ENCODE results near the gene OXSR1. TPM values are rescaled to one million over a fixed set of nuclear protein-coding genes. Genes with fewer than 3 reads are reported as not detected.

OXSR1 gene
- total and polyA plus RNA-seq, 2 of the 13 experiments (the other 11 are each of a cell fraction or from before 2014, with no cell fraction given): 27.4 to 32.6 TPM

- TF ChIP-seq PHF20 (CRISPR knock-in tag; IDR thresholded peaks at IDR 0.05) (no peak), SIX4 (CRISPR knock-in tag; IDR thresholded peaks at IDR 0.05) (no peak), GATAD2A (CRISPR knock-in tag; IDR thresholded peaks at IDR 0.05) (peak; percentile 47; the same call in 1 of the 2 replicates), MBD4 (IDR thresholded peaks at IDR 0.05; ENCODE audit: borderline replicate concordance, low read length) (no peak), ZNF7 (CRISPR knock-in tag; IDR thresholded peaks at IDR 0.05) (no peak), ZNF530 (CRISPR knock-in tag; IDR thresholded peaks at IDR 0.05; ENCODE audit: low read depth) (no peak), ELF3 (CRISPR knock-in tag; IDR thresholded peaks at IDR 0.05) (no peak; the same call in 1 of the 2 replicates), ETV5 (CRISPR knock-in tag; IDR thresholded peaks at IDR 0.05; ENCODE audit: borderline replicate concordance) (0 out of 2 replicates have a peak, but pooled peaks have one; percentile 5), BCL3 (CRISPR knock-in tag; IDR thresholded peaks at IDR 0.05) (no peak; the same call in 1 of the 2 replicates), CC2D1A (CRISPR knock-in tag; IDR thresholded peaks at IDR 0.05) (no peak), TMF1 (CRISPR knock-in tag; IDR thresholded peaks at IDR 0.05; ENCODE audit: low read depth) (no peak), ZNF253 (CRISPR knock-in tag; IDR thresholded peaks at IDR 0.05; ENCODE audit: borderline replicate concordance) (no peak), ZFP62 (CRISPR knock-in tag; IDR thresholded peaks at IDR 0.05) (no peak), SP140L (CRISPR knock-in tag; IDR thresholded peaks at IDR 0.05; ENCODE audit: borderline replicate concordance) (no peak), ZNF652 (CRISPR knock-in tag; IDR thresholded peaks at IDR 0.05; ENCODE audit: borderline replicate concordance, low read depth) (peak; percentile 36; the same call in 1 of the 2 replicates), KLF11 (CRISPR knock-in tag; IDR thresholded peaks at IDR 0.05) (no peak), SMYD3 (CRISPR knock-in tag; IDR thresholded peaks at IDR 0.05) (no peak), ZBTB8A (CRISPR knock-in tag; IDR thresholded peaks at IDR 0.05; ENCODE audit: borderline replicate concordance, low read depth) (no peak), ATF1 (CRISPR knock-in tag; IDR thresholded peaks at IDR 0.05) (no peak), CHD4 (IDR thresholded peaks at IDR 0.05; ENCODE audit: borderline replicate concordance, low read length) (no peak), ELF1 (CRISPR knock-in tag; IDR thresholded peaks at IDR 0.05) (no peak), ZNF138 (CRISPR knock-in tag; IDR thresholded peaks at IDR 0.05; ENCODE audit: low read depth) (no peak), RXRB (CRISPR knock-in tag; IDR thresholded peaks at IDR 0.05; ENCODE audit: borderline replicate concordance) (peak; percentile 34; the same call in 1 of the 2 replicates)
- TF ChIP-seq, protein P1, sequence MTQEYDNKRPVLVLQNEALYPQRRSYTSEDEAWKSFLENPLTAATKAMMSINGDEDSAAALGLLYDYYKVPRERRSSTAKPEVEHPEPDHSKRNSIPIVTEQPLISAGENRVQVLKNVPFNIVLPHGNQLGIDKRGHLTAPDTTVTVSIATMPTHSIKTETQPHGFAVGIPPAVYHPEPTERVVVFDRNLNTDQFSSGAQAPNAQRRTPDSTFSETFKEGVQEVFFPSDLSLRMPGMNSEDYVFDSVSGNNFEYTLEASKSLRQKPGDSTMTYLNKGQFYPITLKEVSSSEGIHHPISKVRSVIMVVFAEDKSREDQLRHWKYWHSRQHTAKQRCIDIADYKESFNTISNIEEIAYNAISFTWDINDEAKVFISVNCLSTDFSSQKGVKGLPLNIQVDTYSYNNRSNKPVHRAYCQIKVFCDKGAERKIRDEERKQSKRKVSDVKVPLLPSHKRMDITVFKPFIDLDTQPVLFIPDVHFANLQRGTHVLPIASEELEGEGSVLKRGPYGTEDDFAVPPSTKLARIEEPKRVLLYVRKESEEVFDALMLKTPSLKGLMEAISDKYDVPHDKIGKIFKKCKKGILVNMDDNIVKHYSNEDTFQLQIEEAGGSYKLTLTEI (CRISPR knock-in tag; conservative IDR thresholded peaks at IDR 0.05): no peak
- TF ChIP-seq, protein P2, sequence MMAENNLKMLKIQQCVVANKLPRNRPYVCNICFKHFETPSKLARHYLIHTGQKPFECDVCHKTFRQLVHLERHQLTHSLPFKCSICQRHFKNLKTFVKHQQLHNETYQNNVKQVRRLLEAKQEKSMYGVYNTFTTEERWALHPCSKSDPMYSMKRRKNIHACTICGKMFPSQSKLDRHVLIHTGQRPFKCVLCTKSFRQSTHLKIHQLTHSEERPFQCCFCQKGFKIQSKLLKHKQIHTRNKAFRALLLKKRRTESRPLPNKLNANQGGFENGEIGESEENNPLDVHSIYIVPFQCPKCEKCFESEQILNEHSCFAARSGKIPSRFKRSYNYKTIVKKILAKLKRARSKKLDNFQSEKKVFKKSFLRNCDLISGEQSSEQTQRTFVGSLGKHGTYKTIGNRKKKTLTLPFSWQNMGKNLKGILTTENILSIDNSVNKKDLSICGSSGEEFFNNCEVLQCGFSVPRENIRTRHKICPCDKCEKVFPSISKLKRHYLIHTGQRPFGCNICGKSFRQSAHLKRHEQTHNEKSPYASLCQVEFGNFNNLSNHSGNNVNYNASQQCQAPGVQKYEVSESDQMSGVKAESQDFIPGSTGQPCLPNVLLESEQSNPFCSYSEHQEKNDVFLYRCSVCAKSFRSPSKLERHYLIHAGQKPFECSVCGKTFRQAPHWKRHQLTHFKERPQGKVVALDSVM (CRISPR knock-in tag; IDR thresholded peaks at IDR 0.05): no peak
- TF ChIP-seq, protein P3, sequence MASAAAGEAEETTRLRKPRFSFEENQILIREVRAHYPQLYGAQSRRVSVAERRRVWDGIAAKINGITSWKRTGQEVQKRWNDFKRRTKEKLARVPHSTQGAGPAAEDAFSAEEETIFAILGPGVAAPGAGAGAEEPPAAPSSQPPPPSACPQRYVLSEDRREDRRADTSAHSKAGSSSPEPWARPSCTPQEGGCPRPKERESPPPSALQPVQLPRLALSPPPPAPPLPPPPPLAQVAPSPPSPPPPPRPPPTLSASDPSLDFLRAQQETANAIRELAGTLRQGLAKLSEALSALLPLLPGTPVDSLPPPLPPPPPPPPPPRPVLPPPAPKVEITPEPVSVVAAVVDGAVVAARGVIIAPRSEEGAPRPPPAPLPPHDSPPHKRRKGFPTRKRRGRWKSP (CRISPR knock-in tag; IDR thresholded peaks at IDR 0.05): no peak
Measured at GRCh38 chr3:38117748-38118420, 47.5 kb upstream of the OXSR1 start (continued).
